A673 (cell line): ENCODE measurements around the gene PROX2.

Source experiments
- EZH2 ChIP-seq: fragments of 200-600 bp; sonication (generic); IDR thresholded peaks from 2 replicates; pipeline ENCODE4 v1.6.1; 2017; ENCODE audit warnings: borderline replicate concordance, low read depth, mild to moderate bottlenecking, mixed read lengths, antibody characterized with exemption, low read length; ENCODE audit not compliant: poor library complexity, severe bottlenecking
- TF ChIP-seq, protein P1 (sequence below): fragments of 300-800, 200-600 bp; sonication (generic); conservative IDR thresholded peaks from 2 replicates; pipeline ENCODE4 v1.5.1; 2017; ENCODE audit warnings: low read depth, mild to moderate bottlenecking, antibody characterized with exemption, low read length, moderate library complexity, mixed read lengths

DNA sequence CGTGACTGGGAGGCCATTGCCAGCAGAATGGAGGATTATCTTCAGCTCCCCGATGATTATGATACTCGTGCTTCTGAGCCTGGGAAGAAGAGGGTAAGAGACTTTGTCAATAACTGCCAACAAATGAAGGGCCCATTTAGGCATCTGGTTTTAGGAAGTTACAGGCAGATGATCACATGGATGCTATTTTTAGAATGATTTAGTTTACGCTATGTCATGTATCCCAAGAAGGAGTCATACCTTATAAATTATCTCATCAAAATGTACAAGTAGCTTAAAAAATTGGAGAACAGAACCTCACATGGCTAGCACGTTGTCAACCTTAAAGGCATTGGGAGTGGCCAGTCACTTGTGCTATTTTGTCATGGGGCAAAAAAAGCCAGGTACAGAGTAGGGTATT is 46.7 kb downstream of the PROX2 start:
- TF ChIP-seq, protein P1, sequence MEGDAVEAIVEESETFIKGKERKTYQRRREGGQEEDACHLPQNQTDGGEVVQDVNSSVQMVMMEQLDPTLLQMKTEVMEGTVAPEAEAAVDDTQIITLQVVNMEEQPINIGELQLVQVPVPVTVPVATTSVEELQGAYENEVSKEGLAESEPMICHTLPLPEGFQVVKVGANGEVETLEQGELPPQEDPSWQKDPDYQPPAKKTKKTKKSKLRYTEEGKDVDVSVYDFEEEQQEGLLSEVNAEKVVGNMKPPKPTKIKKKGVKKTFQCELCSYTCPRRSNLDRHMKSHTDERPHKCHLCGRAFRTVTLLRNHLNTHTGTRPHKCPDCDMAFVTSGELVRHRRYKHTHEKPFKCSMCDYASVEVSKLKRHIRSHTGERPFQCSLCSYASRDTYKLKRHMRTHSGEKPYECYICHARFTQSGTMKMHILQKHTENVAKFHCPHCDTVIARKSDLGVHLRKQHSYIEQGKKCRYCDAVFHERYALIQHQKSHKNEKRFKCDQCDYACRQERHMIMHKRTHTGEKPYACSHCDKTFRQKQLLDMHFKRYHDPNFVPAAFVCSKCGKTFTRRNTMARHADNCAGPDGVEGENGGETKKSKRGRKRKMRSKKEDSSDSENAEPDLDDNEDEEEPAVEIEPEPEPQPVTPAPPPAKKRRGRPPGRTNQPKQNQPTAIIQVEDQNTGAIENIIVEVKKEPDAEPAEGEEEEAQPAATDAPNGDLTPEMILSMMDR: no peak
- TF ChIP-seq EZH2: no peak
